Erythroblast (primary cell): Measurements from ENCODE around the gene SEZ6L.

ENCODE experiments used
- GATA1 ChIP-seq: IDR thresholded peaks from 2 replicates; pipeline ENCODE4 v1.6.1; 2011; ENCODE audit warnings: low read depth, mild to moderate bottlenecking, control low read depth, low read length, moderate library complexity
- POLR2A ChIP-seq: IDR thresholded peaks from 2 replicates; pipeline ENCODE4 v1.6.1; 2011; ENCODE audit warnings: mild to moderate bottlenecking, low read length

GRCh38 chr22:26238596-26238995 is 69.3 kb downstream of the SEZ6L start:
- TF ChIP-seq POLR2A (no peak), GATA1 (no peak)
